PC-9 (cell line): Measurements from ENCODE around the gene ADD3. TPM values are rescaled to one million over a fixed set of nuclear protein-coding genes. Genes with fewer than 3 reads are reported as not detected.

ENCODE experiments used
- BruUV-seq: library from RNA; stranded (reverse); fragments of 400-500 nt; replicated peaks from 2 replicates; lab custom pipeline; 2021; lab: Mats Ljungman, UMichigan
- CTCF ChIA-PET: fragments of 300-600 bp; sonication (Branson Sonifier 250); formaldehyde crosslinking; loops from one replicate; lab custom pipeline; 2022; ENCODE audit warnings: antibody characterized with exemption; lab: Charles Lee
- POLR2A ChIA-PET: fragments of 300-600 bp; sonication (Branson Sonifier 250); formaldehyde crosslinking; loops from one replicate; lab custom pipeline; 2022; ENCODE audit warnings: antibody characterized with exemption; ENCODE audit not compliant: unreplicated experiment; lab: Charles Lee
- DNase-seq, 2 experiments: peaks; one replicate each; pipeline versions ENCODE4 v3.0.0 to v3.0.0-alpha.2; 2015 to 2022; ENCODE audit warnings: mixed read lengths in 1 of 2
- H2AFZ ChIP-seq: fragments of 200-600 bp; sonication (generic); 2 replicates; pipeline ENCODE4 v1.8.1; 2017; ENCODE audit warnings: antibody characterized with exemption
- H3F3A ChIP-seq: fragments of 200-600 bp; sonication (generic); 2 replicates; pipeline ENCODE4 v1.8.1; 2017; ENCODE audit warnings: antibody characterized with exemption, mild to moderate bottlenecking, low read depth; ENCODE audit not compliant: insufficient read depth
- H3K27ac ChIP-seq: fragments of 200-600 bp; sonication (generic); 2 replicates; pipeline ENCODE4 v1.6.1; 2016; ENCODE audit warnings: mixed run types
- H3K27me3 ChIP-seq: fragments of 200-600 bp; sonication (generic); 2 replicates; pipeline ENCODE4 v1.6.1; 2016; ENCODE audit warnings: low read depth, mixed run types; ENCODE audit not compliant: insufficient read depth
- H3K36me3 ChIP-seq: fragments of 200-600 bp; sonication (generic); 2 replicates; pipeline ENCODE4 v1.6.1; 2016; ENCODE audit warnings: low read depth, mixed run types
- H3K4me1 ChIP-seq: fragments of 200-600 bp; sonication (generic); replicated peaks from 2 replicates; pipeline ENCODE4 v1.6.1; 2016; ENCODE audit warnings: mixed run types; ENCODE audit not compliant: insufficient read depth
- H3K4me2 ChIP-seq: fragments of 200-600 bp; sonication (generic); 2 replicates; pipeline ENCODE4 v1.6.1; 2017; ENCODE audit warnings: mixed run types
- H3K4me3 ChIP-seq: fragments of 200-600 bp; sonication (generic); 2 replicates; pipeline ENCODE4 v1.6.1; 2016; ENCODE audit warnings: mixed run types
- H3K79me2 ChIP-seq: fragments of 200-600 bp; sonication (generic); 2 replicates; pipeline ENCODE4 v1.6.1; 2017; ENCODE audit warnings: low read depth, mixed run types
- H3K9me2 ChIP-seq: fragments of 200-600 bp; sonication (generic); 2 replicates; pipeline ENCODE4 v1.8.1; 2017; ENCODE audit warnings: mild to moderate bottlenecking; ENCODE audit not compliant: insufficient read depth
- H3K9me3 ChIP-seq: fragments of 200-600 bp; sonication (generic); 2 replicates; pipeline ENCODE4 v1.8.1; 2016; ENCODE audit warnings: low read depth; ENCODE audit not compliant: insufficient read depth
- H4K20me1 ChIP-seq: fragments of 200-600 bp; sonication (generic); 2 replicates; pipeline ENCODE4 v1.8.1; 2017; ENCODE audit not compliant: insufficient read depth
- EZH2 ChIP-seq: fragments of 200-600 bp; sonication (generic); IDR thresholded peaks from 2 replicates; pipeline ENCODE4 v1.8.0; 2017; ENCODE audit warnings: antibody characterized with exemption, low read depth
- intact Hi-C: fragments of 100-400 bp; cut with micrococcal nuclease; formaldehyde crosslinking; loops from one replicate; pipeline ENCODE4 v1.10.0; 2022; ENCODE audit not compliant: unreplicated experiment
- total RNA-seq: library from RNA; stranded (reverse); gene quantifications from 2 replicates; pipeline ENCODE4 v1.2.3, GENCODE V29; 2021
- TF ChIP-seq, protein P1 (sequence below): fragments of 200-600 bp; sonication (generic); conservative IDR thresholded peaks from 2 replicates; pipeline ENCODE4 v1.6.1; 2017; ENCODE audit warnings: mixed run types, antibody characterized with exemption, mild to moderate bottlenecking, moderate library complexity

Gene ADD3
- total RNA-seq, 1 experiment from 2014 or later = 77.7 TPM

DNA sequence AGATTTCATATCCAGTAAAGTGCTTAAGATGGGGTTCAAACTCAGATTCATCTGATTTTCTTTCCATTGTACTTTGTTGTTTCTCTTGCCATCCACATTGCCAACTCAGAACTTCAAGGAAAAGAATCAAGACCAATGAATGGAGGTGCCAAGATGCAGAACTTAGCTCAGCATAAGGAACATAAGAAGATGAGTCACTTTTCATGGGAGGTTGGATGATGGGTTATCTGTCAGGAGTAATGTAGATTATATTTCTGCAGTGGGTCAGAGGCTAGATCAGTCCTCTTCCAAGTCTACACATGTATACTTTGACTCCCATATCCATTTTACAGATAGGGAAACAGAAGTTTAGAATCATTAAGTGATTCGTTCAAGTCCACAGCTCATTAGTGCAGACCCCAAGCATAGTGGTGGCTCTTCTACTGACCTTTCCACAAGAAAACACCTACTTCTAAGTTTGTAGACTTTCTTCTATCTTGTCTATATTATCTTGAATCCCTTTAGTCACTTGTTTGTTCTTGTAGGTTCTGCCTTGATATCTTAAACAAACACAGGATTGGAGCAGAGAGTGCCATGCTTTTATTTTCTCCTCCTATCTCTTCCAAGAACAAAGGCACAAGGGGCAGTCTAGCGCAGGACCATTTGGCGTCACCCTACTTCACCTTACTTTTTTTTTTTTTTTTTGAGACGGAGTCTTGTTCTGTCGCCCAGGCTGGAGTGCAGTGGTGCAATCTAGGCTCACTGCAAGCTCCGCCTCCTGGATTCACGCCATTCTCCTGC lies 14.0 kb upstream of the ADD3 start:
- no peaks in the 10 kb centered on the region for H3K36me3 ChIP-seq
- H4K20me1 ChIP-seq = no peaks in the 10 kb centered on the region
- intact Hi-C loops = no loop called here
- H3K4me2 ChIP-seq = no peak overlapping the region
- POLR2A ChIA-PET = no interaction called here
- DNase-seq = no peak
- no peak overlapping the region for H3K27ac ChIP-seq
- H3K9me2 ChIP-seq = no peaks in the 10 kb centered on the region
- no peak overlapping the region for H3K4me3 ChIP-seq
- H3K4me1 ChIP-seq = no peaks in the 10 kb centered on the region
- H3K27me3 ChIP-seq = no peaks in the 10 kb centered on the region
- no peaks in the 10 kb centered on the region for H3F3A ChIP-seq
- H3K9me3 ChIP-seq = no peaks in the 10 kb centered on the region
- no TSS peak for BruUV-seq
- H3K79me2 ChIP-seq = no peaks in the 10 kb centered on the region
- CTCF ChIA-PET = no interaction called here
- TF ChIP-seq EZH2 = no peak
- TF ChIP-seq, protein P1, sequence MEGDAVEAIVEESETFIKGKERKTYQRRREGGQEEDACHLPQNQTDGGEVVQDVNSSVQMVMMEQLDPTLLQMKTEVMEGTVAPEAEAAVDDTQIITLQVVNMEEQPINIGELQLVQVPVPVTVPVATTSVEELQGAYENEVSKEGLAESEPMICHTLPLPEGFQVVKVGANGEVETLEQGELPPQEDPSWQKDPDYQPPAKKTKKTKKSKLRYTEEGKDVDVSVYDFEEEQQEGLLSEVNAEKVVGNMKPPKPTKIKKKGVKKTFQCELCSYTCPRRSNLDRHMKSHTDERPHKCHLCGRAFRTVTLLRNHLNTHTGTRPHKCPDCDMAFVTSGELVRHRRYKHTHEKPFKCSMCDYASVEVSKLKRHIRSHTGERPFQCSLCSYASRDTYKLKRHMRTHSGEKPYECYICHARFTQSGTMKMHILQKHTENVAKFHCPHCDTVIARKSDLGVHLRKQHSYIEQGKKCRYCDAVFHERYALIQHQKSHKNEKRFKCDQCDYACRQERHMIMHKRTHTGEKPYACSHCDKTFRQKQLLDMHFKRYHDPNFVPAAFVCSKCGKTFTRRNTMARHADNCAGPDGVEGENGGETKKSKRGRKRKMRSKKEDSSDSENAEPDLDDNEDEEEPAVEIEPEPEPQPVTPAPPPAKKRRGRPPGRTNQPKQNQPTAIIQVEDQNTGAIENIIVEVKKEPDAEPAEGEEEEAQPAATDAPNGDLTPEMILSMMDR = no peak
- H2AFZ ChIP-seq = no peak overlapping the region

DNA sequence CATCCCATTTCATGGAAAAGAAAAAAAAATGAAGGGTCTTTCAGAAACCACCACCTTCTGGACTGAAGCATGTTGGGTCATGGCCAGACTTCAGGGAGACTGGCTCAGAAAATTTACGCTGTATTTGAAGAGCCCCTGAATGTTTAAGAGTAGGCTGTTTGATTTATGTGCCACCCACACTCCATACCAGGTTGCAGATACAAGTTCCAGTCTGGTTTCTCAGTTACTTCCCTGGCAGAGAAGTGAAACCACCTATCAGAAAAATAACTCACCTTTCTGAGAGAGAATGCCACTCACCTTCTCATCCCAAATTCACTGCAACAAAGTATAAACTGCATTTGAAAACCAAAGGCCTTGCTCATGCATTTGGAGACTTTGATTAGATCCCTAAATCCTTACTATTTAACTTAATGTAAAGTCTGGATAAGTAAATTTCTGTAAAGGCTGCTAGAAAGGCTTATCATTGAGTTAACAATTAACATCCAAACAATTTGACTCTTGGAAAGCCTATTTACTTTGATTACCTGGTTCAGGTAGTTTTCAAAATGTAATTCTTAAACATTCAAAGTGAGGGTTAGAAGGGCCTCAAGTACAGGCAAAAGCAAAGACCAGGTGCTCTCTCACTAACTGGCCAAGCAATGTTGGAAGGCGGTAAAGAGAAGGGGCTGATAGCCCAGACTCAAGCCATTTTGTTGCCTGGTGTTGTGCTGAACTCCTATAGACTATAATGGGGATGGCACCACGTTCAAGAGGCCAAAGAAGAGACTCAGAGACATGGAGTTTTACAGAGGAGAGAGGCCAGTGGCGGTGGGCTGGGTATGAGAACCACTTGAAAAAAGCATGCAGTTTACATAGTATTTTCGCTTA lies 12.8 kb upstream of the ADD3 start:
- H3K36me3 ChIP-seq = no peaks in the 10 kb centered on the region
- POLR2A ChIA-PET = no interaction called here
- H3K9me2 ChIP-seq = no peaks in the 10 kb centered on the region
- no peaks in the 10 kb centered on the region for H3K79me2 ChIP-seq
- no peak overlapping the region for H3K27ac ChIP-seq
- BruUV-seq = no TSS peak
- H3K27me3 ChIP-seq = no peaks in the 10 kb centered on the region
- no peak for DNase-seq
- no peaks in the 10 kb centered on the region for H3K4me1 ChIP-seq
- no peaks in the 10 kb centered on the region for H3F3A ChIP-seq
- intact Hi-C loops = no loop called here
- no peak overlapping the region for H3K4me3 ChIP-seq
- no peaks in the 10 kb centered on the region for H4K20me1 ChIP-seq
- CTCF ChIA-PET = no interaction called here
- no peak overlapping the region for H3K4me2 ChIP-seq
- TF ChIP-seq, protein P1 = no peak
- no peak for TF ChIP-seq EZH2
- no peaks in the 10 kb centered on the region for H3K9me3 ChIP-seq
- no peak overlapping the region for H2AFZ ChIP-seq

DNA sequence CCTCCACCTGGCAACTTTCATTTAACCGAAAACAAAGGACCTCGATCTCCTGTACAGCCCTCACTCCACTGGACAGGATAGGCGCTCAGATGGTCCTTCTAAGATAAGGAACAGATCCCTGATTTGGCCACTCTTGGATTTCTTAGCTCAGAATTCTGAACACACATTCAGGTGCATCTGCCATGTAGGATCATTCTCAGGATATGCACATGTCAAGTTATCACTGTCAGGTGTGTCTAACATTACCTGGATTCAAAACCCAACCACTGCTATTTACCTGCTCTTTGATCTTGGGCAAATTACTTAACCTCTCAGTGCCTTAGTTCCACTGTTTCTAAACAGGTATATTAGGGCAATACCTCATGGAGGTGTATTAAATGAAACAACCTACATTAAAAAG lies 12.2 kb upstream of the ADD3 start:
- no peaks in the 10 kb centered on the region for H3F3A ChIP-seq
- no peaks in the 10 kb centered on the region for H3K9me2 ChIP-seq
- no peak overlapping the region for H2AFZ ChIP-seq
- H3K27me3 ChIP-seq = no peaks in the 10 kb centered on the region
- no peaks in the 10 kb centered on the region for H4K20me1 ChIP-seq
- H3K79me2 ChIP-seq = no peaks in the 10 kb centered on the region
- TF ChIP-seq, protein P1 = no peak
- no peak for TF ChIP-seq EZH2
- H3K4me1 ChIP-seq = no peaks in the 10 kb centered on the region
- BruUV-seq = no TSS peak
- POLR2A ChIA-PET = no interaction called here
- DNase-seq = no peak
- H3K27ac ChIP-seq = no peak overlapping the region
- no peak overlapping the region for H3K4me2 ChIP-seq
- no peaks in the 10 kb centered on the region for H3K36me3 ChIP-seq
- no peaks in the 10 kb centered on the region for H3K9me3 ChIP-seq
- CTCF ChIA-PET = no interaction called here
- intact Hi-C loops = no loop called here
- no peak overlapping the region for H3K4me3 ChIP-seq
